HG02981 (cell line): ENCODE results near the gene CHRDL1.
"Not testable (repeated sequence)": the region's sequence is repeated elsewhere in the genome, so short reads cannot be mapped to it uniquely, and the experiment has no call there.

ENCODE experiments used
- ATAC-seq: cut with Tn5 transposase; IDR thresholded peaks from one replicate; pipeline ENCODE4 v1.9.1; 2021; ENCODE audit warnings: mild to moderate bottlenecking, moderate library complexity; ENCODE audit not compliant: unreplicated experiment

Gene CHRDL1

GRCh38 chrX:110795645-110796406 is at the start of gene CHRDL1:
CHRDL1 (minus strand) TSS chrX:110795817; CDS start chrX:110792181, 3,636 bp downstream.
- ATAC-seq = no peak

- ATAC-seq = no peak
Observed at GRCh38 chrX:110836982-110837381, 41.4 kb upstream of the CHRDL1 start.

DNA sequence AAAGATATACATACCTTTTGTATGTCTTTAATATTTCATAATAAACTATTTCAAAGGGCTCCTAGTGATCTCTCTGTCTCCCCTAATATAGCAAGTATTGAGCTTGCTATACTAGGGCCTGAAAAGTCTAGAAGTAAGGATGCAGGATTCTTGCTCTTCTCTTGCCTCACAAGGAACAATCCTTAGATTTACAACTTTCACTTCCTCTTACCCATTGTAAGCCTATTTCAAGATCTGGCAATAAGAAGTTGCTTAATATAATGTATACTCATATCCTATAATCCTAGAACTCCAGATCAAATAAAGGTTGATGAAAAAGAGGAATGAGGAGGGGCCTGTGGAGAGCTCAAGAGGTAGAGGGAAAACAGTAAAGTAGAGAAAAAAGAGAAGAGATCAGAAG is 40.8 kb upstream of the CHRDL1 start:
- no peak for ATAC-seq

- no peak for ATAC-seq
Observed at GRCh38 chrX:110836001-110836400, 40.4 kb upstream of the CHRDL1 start.

DNA sequence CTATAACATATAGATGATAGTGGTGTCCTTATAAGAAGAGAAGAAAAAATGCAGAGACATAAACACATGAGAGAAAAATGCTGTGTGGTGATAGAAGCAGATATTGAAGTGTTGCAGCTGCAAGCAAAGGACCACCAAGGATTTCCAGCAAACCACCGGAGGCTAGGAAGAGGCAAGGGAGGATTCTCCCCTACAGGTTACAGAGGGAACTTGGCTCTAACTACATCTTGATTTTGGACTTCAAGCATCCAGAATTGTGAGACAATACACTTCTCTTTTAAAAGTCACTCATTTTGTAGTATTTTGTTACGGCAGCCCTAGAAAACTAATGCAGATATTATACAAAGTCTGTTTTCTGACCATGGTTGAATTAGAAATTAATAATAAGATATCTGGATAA is 30.4 kb upstream of the CHRDL1 start:
- ATAC-seq = no peak

DNA sequence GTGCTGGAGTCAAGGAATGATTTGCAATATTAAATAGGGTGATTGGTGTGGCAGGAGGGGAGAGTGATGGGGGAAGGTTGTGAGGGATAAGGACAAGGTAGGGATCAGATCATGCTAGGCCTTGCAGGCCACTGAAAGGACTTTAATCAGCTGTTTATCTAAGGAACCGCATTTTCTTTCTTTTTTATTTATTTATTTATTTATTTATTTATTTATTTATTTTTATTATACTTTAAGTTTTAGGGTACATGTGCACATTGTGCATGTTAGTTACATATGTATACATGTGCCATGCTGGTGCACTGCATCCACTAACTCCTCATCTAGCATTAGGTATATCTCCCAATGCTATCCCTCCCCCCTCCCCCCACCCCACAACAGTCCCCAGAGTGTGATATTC is 20.9 kb upstream of the CHRDL1 start:
- ATAC-seq = not testable (repeated sequence)

- no peak for ATAC-seq
Observed at GRCh38 chrX:110806145-110806544, 10.5 kb upstream of the CHRDL1 start.

- ATAC-seq = no peak
Observed at GRCh38 chrX:110805303-110805702, 9.7 kb upstream of the CHRDL1 start.

GRCh38 chrX:110804446-110804845 is 8.8 kb upstream of the CHRDL1 start:
- no peak for ATAC-seq

DNA sequence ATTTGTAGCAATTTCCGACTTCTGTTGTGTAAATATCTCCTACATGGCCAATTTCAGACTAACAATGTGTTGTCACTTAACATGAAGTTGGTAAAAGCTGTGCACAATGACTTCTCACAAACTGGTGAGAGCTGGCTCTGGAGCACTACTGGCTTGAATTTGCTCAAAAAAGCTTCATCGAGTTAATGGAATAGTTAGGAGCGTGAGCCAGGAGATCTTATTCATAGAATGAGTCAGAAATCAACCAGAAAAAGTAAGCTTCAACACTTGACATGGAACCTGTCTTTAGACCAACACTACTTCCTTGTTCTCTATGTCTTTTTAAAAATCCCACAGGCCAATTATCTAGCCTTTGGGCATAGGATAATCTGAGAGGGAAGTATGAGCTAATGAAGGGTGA is 7.9 kb upstream of the CHRDL1 start:
- no peak for ATAC-seq

- no peak for ATAC-seq
Observed at GRCh38 chrX:110796407-110796697, 735 bp upstream of the CHRDL1 start.

DNA sequence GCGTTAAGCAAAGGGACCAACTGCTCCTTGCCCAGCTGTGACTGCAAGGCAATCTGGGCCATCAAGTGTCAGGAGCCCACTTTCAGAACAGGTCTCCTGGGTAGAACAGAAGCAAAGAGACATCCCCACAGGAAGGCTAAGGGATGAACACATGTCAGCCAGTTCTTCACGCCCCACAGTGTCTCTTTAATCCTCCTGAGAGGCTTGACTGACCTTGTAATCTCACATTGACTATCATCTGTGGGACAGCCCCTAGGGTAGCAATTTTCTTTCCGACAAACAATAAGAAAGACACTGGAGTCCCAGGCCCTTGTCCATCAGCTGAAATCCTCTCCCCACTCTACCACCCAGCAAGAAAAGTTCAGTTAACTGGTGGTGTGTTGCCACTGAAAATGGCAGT is 1.0 kb downstream of the CHRDL1 start:
- no peak for ATAC-seq

- ATAC-seq = no peak
Observed at GRCh38 chrX:110791071-110791470, 4.5 kb downstream of the CHRDL1 start.

GRCh38 chrX:110786486-110786885 is 9.1 kb downstream of the CHRDL1 start:
- ATAC-seq = no peak

DNA sequence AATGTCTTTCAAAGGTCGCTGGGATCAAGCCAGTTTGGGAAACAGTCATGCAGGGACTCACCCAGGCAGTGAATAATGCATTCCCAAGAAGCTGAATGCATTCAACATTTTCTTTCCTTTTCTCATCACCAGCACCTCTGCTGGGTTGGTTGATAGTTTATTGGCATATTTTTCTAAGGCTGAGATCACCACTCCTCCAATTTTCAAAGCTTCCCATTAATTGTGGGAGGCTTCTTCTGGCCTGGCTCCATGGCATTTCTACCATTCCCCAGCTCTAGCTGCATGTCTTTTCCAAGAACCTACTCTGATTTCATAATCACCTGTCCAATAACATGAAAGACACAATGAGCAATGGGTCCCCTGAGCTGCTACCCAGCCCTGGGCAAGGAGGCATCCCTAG is 35.8 kb downstream of the CHRDL1 start:
- no peak for ATAC-seq

DNA sequence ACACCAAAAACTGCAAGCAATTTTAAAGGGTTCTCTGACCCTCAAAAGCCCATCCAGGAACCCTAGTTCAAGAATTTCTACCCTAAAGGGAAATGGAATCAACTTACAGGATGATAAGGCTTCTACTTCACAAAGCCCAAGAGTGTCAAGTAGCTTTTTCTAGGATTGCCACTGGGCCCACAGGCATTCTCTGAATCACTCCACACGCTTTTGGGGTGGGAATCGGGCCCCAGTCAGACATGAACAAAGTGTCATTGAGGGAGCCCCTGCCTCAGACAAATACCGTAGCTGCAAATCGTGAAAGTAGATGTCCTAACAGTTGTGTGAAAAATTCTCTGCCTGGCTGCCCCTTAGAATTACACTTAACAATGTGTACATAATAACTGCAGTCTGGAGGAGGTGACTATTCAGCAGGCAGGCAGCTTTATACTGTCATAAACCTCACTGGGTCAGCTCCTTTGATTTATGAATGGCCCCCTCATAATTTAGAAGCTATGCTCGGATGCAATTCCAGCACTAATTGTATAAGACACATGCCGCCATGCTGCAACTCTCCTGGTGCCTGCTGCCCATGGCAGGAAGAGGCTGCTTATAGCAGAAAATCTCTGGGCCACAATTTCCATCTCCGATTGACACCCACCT is 36.7 kb downstream of the CHRDL1 start:
- ATAC-seq = no peak

DNA sequence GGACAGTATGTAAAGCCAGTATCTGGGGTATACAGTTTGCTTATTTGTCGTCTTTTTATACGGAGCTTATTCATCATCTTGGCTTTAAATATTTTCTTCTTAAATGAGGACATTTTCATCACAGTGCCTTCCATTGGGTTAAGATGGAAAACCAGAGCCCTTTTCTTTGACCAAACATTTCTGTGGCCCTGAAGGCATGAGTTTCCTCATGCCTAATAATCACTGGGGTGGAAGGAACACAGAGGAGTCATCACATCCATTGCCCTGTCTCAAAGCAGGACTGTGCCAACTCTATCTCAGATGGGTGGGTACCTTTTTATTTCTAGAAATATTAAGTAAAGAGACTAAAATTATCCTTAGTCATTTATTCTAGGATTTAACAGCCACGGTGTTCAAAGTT is 40.0 kb downstream of the CHRDL1 start:
- no peak for ATAC-seq

DNA sequence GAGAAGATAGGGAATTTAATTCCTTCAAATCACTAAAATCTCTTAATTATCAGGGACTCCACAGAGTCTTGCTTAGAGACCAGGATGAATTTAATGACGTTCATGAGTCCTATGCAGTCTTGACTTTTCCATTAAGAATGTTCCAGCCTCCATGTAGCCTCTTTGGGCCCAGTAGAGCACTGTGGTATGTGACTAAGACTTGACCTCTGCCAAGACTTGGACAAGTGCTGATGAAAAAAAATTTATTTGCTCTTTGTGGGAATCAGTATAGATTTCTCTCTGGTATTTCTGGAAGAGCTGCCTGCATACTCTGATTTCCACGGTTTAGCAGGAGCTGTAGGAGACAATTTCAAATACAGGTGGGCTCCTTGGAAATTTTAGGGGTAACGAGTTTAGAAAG is 40.6 kb downstream of the CHRDL1 start:
- no peak for ATAC-seq

GRCh38 chrX:110750526-110751189 is 45.0 kb downstream of the CHRDL1 start:
- no peak for ATAC-seq

DNA sequence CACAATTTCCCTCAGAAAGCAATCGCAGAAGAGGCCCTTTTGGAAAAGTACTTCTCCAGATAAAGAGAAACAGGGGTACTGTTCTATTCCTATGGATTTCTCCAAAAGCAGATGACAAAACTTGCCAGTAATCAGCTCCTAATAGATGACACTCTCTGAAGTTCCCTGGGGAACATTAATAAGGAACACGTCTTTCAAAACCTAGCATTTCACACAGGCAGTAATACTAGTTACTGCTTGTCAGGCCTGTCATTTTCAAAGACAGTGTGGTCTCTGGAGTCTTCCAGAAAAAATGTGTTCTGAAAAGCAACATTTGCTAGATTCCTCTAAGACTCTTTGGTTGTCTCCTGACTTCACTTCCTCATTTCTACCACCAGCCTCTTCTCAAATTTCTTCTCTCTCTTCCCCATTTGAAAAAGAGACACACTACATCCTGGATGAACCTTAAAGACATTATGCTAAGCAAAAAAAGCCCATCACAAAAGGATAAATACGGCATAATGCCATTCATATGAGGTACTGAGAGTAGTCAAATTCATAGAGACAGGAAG is 47.3 kb downstream of the CHRDL1 start:
- no peak for ATAC-seq

DNA sequence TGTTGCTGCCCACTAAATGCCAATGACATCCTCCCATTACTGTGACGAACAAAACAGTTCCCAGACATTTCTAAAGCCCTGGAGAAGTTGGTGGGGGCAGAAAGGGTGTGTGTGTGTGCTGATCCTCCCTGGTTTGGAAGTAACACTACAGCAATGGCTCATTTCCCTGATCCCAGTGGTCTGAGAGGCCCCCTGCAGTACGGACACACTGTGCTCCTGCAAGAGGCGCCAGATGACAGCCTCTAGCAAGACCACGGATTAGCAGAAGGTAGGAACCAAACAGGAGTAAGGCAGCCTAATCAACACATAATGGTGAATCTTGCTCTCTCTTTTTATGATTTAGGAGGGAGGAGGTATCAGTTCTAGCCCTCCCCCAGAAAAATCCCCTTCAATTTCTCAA is 49.6 kb downstream of the CHRDL1 start:
- ATAC-seq = no peak

DNA sequence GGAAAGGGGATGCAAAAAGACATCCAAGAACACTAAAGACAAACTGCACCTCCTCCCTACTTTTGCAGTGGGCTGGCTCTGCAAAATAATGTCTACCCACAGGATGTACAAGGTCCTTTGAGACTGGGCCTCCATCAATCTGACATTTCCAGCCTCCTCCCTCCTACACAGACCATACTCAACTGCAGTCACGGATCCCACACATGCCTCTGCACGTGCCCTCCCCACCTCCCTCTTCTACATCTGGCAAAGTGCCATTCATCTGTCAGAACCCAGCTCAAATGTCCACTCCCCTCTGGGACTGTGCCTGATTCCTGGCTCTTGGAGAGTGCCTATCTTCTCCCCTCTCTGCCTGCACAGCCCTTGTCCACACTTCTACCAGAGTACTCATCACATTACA is 50.3 kb downstream of the CHRDL1 start:
- ATAC-seq = no peak
